Ishikawa (cell line): ENCODE measurements around the gene PSMA3.

ENCODE experiments used
- CEBPB ChIP-seq: IDR thresholded peaks from 2 replicates; pipeline ENCODE4 v1.6.1; 2012
- CREB1 ChIP-seq: IDR thresholded peaks from 2 replicates; pipeline ENCODE4 v1.6.1; 2012; ENCODE audit warnings: low read depth
- EGR1 ChIP-seq: IDR thresholded peaks from 2 replicates; pipeline ENCODE4 v1.6.1; 2012
- EP300 ChIP-seq: IDR thresholded peaks from 2 replicates; pipeline ENCODE4 v1.6.1; 2012; ENCODE audit warnings: borderline replicate concordance
- FOXM1 ChIP-seq: IDR thresholded peaks from 2 replicates; pipeline ENCODE4 v1.6.1; 2012; ENCODE audit warnings: low read depth, borderline replicate concordance
- MAX ChIP-seq: IDR thresholded peaks from 2 replicates; pipeline ENCODE4 v1.6.1; 2012
- NFIC ChIP-seq: IDR thresholded peaks from 2 replicates; pipeline ENCODE4 v1.6.1; 2012
- RAD21 ChIP-seq: IDR thresholded peaks from 2 replicates; pipeline ENCODE4 v1.6.1; 2012; ENCODE audit warnings: low read depth
- REST ChIP-seq: IDR thresholded peaks from 2 replicates; pipeline ENCODE4 v1.6.1; 2012; ENCODE audit warnings: low read depth, mild to moderate bottlenecking
- TAF1 ChIP-seq: IDR thresholded peaks from 2 replicates; pipeline ENCODE4 v1.6.1; 2012; ENCODE audit warnings: low read depth, mild to moderate bottlenecking
- TCF12 ChIP-seq: IDR thresholded peaks from 2 replicates; pipeline ENCODE4 v1.6.1; 2012; ENCODE audit warnings: low read depth
- TEAD4 ChIP-seq: IDR thresholded peaks from 2 replicates; pipeline ENCODE4 v1.6.1; 2012
- USF1 ChIP-seq: IDR thresholded peaks from 2 replicates; pipeline ENCODE4 v1.6.1; 2012
- YY1 ChIP-seq: IDR thresholded peaks from 2 replicates; pipeline ENCODE4 v1.6.1; 2012; ENCODE audit warnings: low read depth
- ZBTB7A ChIP-seq: IDR thresholded peaks from 2 replicates; pipeline ENCODE4 v1.6.1; 2012; ENCODE audit warnings: low read depth

PSMA3 gene

GRCh38 chr14:58216544-58216943 lies 28.1 kb upstream of the PSMA3 start:
- TF ChIP-seq CEBPB = no peak
- TF ChIP-seq MAX = no peak
- no peak for TF ChIP-seq FOXM1
- TF ChIP-seq USF1 = no peak
- no peak for TF ChIP-seq TEAD4

- no peak for TF ChIP-seq FOXM1
- no peak for TF ChIP-seq REST
- no peak for TF ChIP-seq CREB1
Measured at GRCh38 chr14:58227096-58227819, 17.4 kb upstream of the PSMA3 start.

GRCh38 chr14:58238252-58239243 lies 6.1 kb upstream of the PSMA3 start:
- TF ChIP-seq TAF1 (no peak), CEBPB (no peak), TEAD4 (no peak), NFIC (no peak)

- no peak for TF ChIP-seq USF1
- TF ChIP-seq TEAD4 = peak; percentile 90
- 0 out of 2 replicates have a peak, but pooled peaks have one; percentile 6 for TF ChIP-seq CREB1
- TF ChIP-seq TAF1 = peak; percentile 1; the same call in 1 of the 2 replicates
- no peak for TF ChIP-seq TCF12
- TF ChIP-seq CEBPB = 0 out of 2 replicates have a peak, but pooled peaks have one; percentile 4
Measured at GRCh38 chr14:58239244-58240195, 5.1 kb upstream of the PSMA3 start.

- TF ChIP-seq TCF12 = no peak
- TF ChIP-seq CEBPB = no peak
- TF ChIP-seq NFIC = no peak
- TF ChIP-seq TEAD4 = no peak
- TF ChIP-seq EP300 = no peak
- no peak for TF ChIP-seq RAD21
- no peak for TF ChIP-seq CREB1
- no peak; the same call in none of the 2 replicates for TF ChIP-seq MAX
- no peak for TF ChIP-seq TAF1
- no peak for TF ChIP-seq FOXM1
- TF ChIP-seq USF1 = no peak
- no peak for TF ChIP-seq YY1
Measured at GRCh38 chr14:58243790-58244555, 670 bp upstream of the PSMA3 start.

- TF ChIP-seq TEAD4 (no peak), TAF1 (no peak), RAD21 (no peak), ZBTB7A (no peak), NFIC (no peak), REST (no peak), EP300 (no peak), YY1 (no peak), USF1 (no peak), EGR1 (no peak), CREB1 (no peak), CEBPB (no peak), FOXM1 (no peak), MAX (no peak), TCF12 (no peak)
Measured at GRCh38 chr14:58245562-58245961, 919 bp downstream of the PSMA3 start.
